H1 (cell line): ENCODE measurements around the gene HDHD3.

ENCODE experiments used
- ATF2 ChIP-seq: IDR thresholded peaks from 2 replicates; pipeline ENCODE4 v1.6.1; 2012; ENCODE audit warnings: low read length, inconsistent platforms
- CEBPB ChIP-seq: IDR thresholded peaks from 2 replicates; pipeline ENCODE4 v1.6.1; 2012; ENCODE audit warnings: low read depth, low read length
- CREB1 ChIP-seq: IDR thresholded peaks from 2 replicates; pipeline ENCODE4 v1.6.1; 2012; ENCODE audit warnings: inconsistent platforms
- CTCF ChIP-seq, 3 experiments: IDR thresholded peaks; 1 replicate in 2 of 3; 2 replicates in 1 of 3; pipeline versions ENCODE4 v1.5.1 to v1.6.1; 2011; ENCODE audit warnings: low read length in 3 of 3, mild to moderate bottlenecking in 3 of 3, inconsistent platforms in 2 of 3, low read depth in 1 of 3, moderate library complexity in 1 of 3; ENCODE audit not compliant: insufficient read depth in 1 of 3; ENCODE audit errors: control extremely low read depth in 1 of 3
- HDAC2 ChIP-seq, 2 experiments: fragments of 300-600 bp in 1 of 2; sonication (generic) in 1 of 2; IDR thresholded peaks; 2 replicates each; pipeline ENCODE4 v1.6.1; 2011 to 2012; ENCODE audit warnings: low read depth in 2 of 2, low read length in 2 of 2, mild to moderate bottlenecking in 2 of 2, moderate library complexity in 2 of 2, borderline replicate concordance in 1 of 2, inconsistent platforms in 1 of 2
- MAX ChIP-seq: IDR thresholded peaks from 2 replicates; pipeline ENCODE4 v1.6.1; 2012; ENCODE audit warnings: inconsistent platforms
- POLR2A ChIP-seq, 2 experiments: IDR thresholded peaks; 1 replicate in 1 of 2; 2 replicates in 1 of 2; pipeline ENCODE4 v1.6.1; 2011; ENCODE audit warnings: low read depth in 2 of 2, low read length in 2 of 2, mild to moderate bottlenecking in 2 of 2; ENCODE audit errors: control extremely low read depth in 1 of 2
- POLR2AphosphoS5 ChIP-seq: IDR thresholded peaks from 2 replicates; pipeline ENCODE4 v1.6.1; 2011; ENCODE audit warnings: low read depth, low read length
- RFX5 ChIP-seq: IDR thresholded peaks from 2 replicates; pipeline ENCODE4 v1.6.1; 2011; ENCODE audit warnings: low read depth, low read length, improper control_type of control experiment, borderline replicate concordance
- SAP30 ChIP-seq: fragments of 300-600 bp; sonication (generic); IDR thresholded peaks from 2 replicates; pipeline ENCODE4 v1.7.1; 2012; ENCODE audit warnings: low read length, moderate library complexity, mild to moderate bottlenecking, inconsistent platforms; ENCODE audit not compliant: insufficient read depth, insufficient replicate concordance
- SIN3A ChIP-seq, 2 experiments: IDR thresholded peaks in 1 of 2; conservative IDR thresholded peaks in 1 of 2; 2 replicates each; pipeline ENCODE4 v1.6.1; 2011 to 2012; ENCODE audit warnings: low read length in 2 of 2, improper control_type of control experiment in 1 of 2, low read depth in 1 of 2, mild to moderate bottlenecking in 1 of 2
- TBP ChIP-seq: IDR thresholded peaks from 2 replicates; pipeline ENCODE4 v1.6.1; 2011; ENCODE audit warnings: low read depth, low read length, improper control_type of control experiment

GRCh38 chr9:113381909-113382411 lies 5.2 kb upstream of the HDHD3 start:
- TF ChIP-seq CTCF (IDR thresholded peaks at IDR 0.05; ENCODE audit: control extremely low read depth in 1 of 3, insufficient read depth in 1 of 3, low read depth in 1 of 3, low read length in 3 of 3), result no peak
- TF ChIP-seq RFX5, result no peak
- TF ChIP-seq TBP, result no peak
- TF ChIP-seq POLR2A (IDR thresholded peaks at IDR 0.05; ENCODE audit: control extremely low read depth in 1 of 2, low read depth in 2 of 2, low read length in 2 of 2), result no peak
- TF ChIP-seq CREB1, result no peak
- no peak for TF ChIP-seq SAP30
- TF ChIP-seq HDAC2 (IDR thresholded peaks at IDR 0.05; ENCODE audit: borderline replicate concordance in 1 of 2, low read depth in 2 of 2, low read length in 2 of 2), result no peak
- TF ChIP-seq CEBPB, result no peak
- TF ChIP-seq POLR2AphosphoS5, result no peak
- TF ChIP-seq MAX, result no peak
- TF ChIP-seq SIN3A (conservative IDR thresholded peaks at IDR 0.05 in 1 of 2, IDR thresholded peaks at IDR 0.05 in 1 of 2; ENCODE audit: low read depth in 1 of 2, low read length in 2 of 2), result no peak
- no peak for TF ChIP-seq ATF2
